Mesenchymal stem cell (in vitro differentiated cells and primary cell): ENCODE results near the gene FER1L5.

Experiments used
- DNase-seq: peaks from one replicate; pipeline ENCODE4 v3.0.0-alpha.2; 2013
- H2AFZ ChIP-seq: one replicate; pipeline ENCODE4 v1.6.1; 2013; ENCODE audit warnings: low read depth, mild to moderate bottlenecking, control low read depth, inconsistent platforms, low read length, moderate library complexity
- H2AK5ac ChIP-seq: 2 replicates; pipeline ENCODE4 v1.6.1; 2013; ENCODE audit warnings: low read length, moderate library complexity, mild to moderate bottlenecking, inconsistent platforms; ENCODE audit not compliant: severe bottlenecking
- H2BK120ac ChIP-seq: one replicate; pipeline ENCODE4 v1.6.1; 2013; ENCODE audit warnings: low read depth, mild to moderate bottlenecking, inconsistent platforms, low read length, moderate library complexity
- H2BK12ac ChIP-seq, 2 experiments: one replicate each; pipeline ENCODE4 v1.6.1; 2013; ENCODE audit warnings: inconsistent platforms in 2 of 2, low read length in 2 of 2, mild to moderate bottlenecking in 2 of 2, moderate library complexity in 2 of 2, control low read depth in 1 of 2
- H2BK15ac ChIP-seq: one replicate; pipeline ENCODE4 v1.6.1; 2013; ENCODE audit warnings: mild to moderate bottlenecking, low read depth, inconsistent platforms; ENCODE audit not compliant: poor library complexity, severe bottlenecking
- H2BK5ac ChIP-seq: 2 replicates; pipeline ENCODE4 v1.6.1; 2013; ENCODE audit warnings: low read depth, mild to moderate bottlenecking, low read length, control low read depth, inconsistent platforms; ENCODE audit not compliant: poor library complexity, severe bottlenecking
- H3K14ac ChIP-seq, 2 experiments: one replicate each; pipeline ENCODE4 v1.6.1; 2013; ENCODE audit warnings: inconsistent platforms in 2 of 2, low read length in 2 of 2, control low read depth in 1 of 2, mild to moderate bottlenecking in 1 of 2, moderate library complexity in 1 of 2
- H3K18ac ChIP-seq, 2 experiments: one replicate each; pipeline ENCODE4 v1.6.1; 2013; ENCODE audit warnings: inconsistent platforms in 2 of 2, low read length in 2 of 2, control low read depth in 1 of 2, low read depth in 1 of 2, mild to moderate bottlenecking in 1 of 2
- H3K23ac ChIP-seq, 2 experiments: one replicate each; pipeline ENCODE4 v1.6.1; 2013; ENCODE audit warnings: inconsistent platforms in 2 of 2, low read length in 2 of 2, mild to moderate bottlenecking in 2 of 2, moderate library complexity in 2 of 2, control low read depth in 1 of 2
- H3K27ac ChIP-seq: 2 replicates; pipeline ENCODE4 v1.5.1; 2013; ENCODE audit warnings: mild to moderate bottlenecking, moderate library complexity, low read length, control low read depth, inconsistent platforms; ENCODE audit not compliant: poor library complexity, severe bottlenecking
- H3K27me3 ChIP-seq, 2 experiments: 2 replicates each; pipeline versions ENCODE4 v1.6.1 to v1.7.0; 2013; ENCODE audit warnings: low read length in 2 of 2, mild to moderate bottlenecking in 2 of 2, moderate library complexity in 2 of 2, control low read depth in 1 of 2, inconsistent platforms in 1 of 2; ENCODE audit not compliant: control insufficient read depth in 1 of 2, insufficient read depth in 1 of 2
- H3K36me3 ChIP-seq, 2 experiments: 2 replicates each; pipeline versions ENCODE4 v1.6.1 to v1.7.0; 2013; ENCODE audit warnings: low read length in 2 of 2, control low read depth in 1 of 2, inconsistent platforms in 1 of 2, low read depth in 1 of 2, mild to moderate bottlenecking in 1 of 2; ENCODE audit not compliant: insufficient read depth in 2 of 2, control insufficient read depth in 1 of 2
- H3K4ac ChIP-seq, 2 experiments: one replicate each; pipeline ENCODE4 v1.6.1; 2013; ENCODE audit warnings: inconsistent platforms in 2 of 2, low read length in 2 of 2, mild to moderate bottlenecking in 2 of 2, moderate library complexity in 2 of 2, control low read depth in 1 of 2, low read depth in 1 of 2
- H3K4me1 ChIP-seq: 2 replicates; pipeline ENCODE4 v1.6.1; 2013; ENCODE audit warnings: low read depth, low read length, control low read depth; ENCODE audit not compliant: control insufficient read depth, insufficient read depth
- H3K4me2 ChIP-seq: 2 replicates; pipeline ENCODE4 v1.6.1; 2013; ENCODE audit warnings: low read length, mild to moderate bottlenecking, inconsistent platforms; ENCODE audit not compliant: poor library complexity, severe bottlenecking
- H3K4me3 ChIP-seq, 2 experiments: 2 replicates each; pipeline versions ENCODE4 v1.5.1 to v1.7.0; 2013; ENCODE audit warnings: low read length in 2 of 2, mild to moderate bottlenecking in 2 of 2, control low read depth in 1 of 2, low read depth in 1 of 2; ENCODE audit not compliant: insufficient read depth in 1 of 2
- H3K79me1 ChIP-seq: replicated peaks from 2 replicates; pipeline ENCODE4 v1.6.1; 2013; ENCODE audit warnings: mild to moderate bottlenecking, control low read depth, low read length, inconsistent platforms; ENCODE audit not compliant: poor library complexity, severe bottlenecking
- H3K9ac ChIP-seq: 2 replicates; pipeline ENCODE4 v1.7.0; 2013; ENCODE audit warnings: mild to moderate bottlenecking, low read length, moderate library complexity
- H3K9me3 ChIP-seq: 2 replicates; pipeline ENCODE4 v1.7.0; 2013; ENCODE audit warnings: mild to moderate bottlenecking, low read length; ENCODE audit not compliant: control insufficient read depth
- H4K8ac ChIP-seq: one replicate; pipeline ENCODE4 v1.6.1; 2013; ENCODE audit warnings: inconsistent platforms, mild to moderate bottlenecking, low read length, moderate library complexity
- H4K91ac ChIP-seq: one replicate; pipeline ENCODE4 v1.6.1; 2013; ENCODE audit warnings: mild to moderate bottlenecking, low read length, inconsistent platforms
- WGBS: methylation state at CpG from one replicate; pipeline ENCODE4 v1.1.7; 2013; ENCODE audit warnings: mixed read lengths; 5-methylcytosine and 5-hydroxymethylcytosine counted together

FER1L5 gene

GRCh38 chr2:96618596-96619283 lies 23.8 kb upstream of the FER1L5 start:
- Histone ChIP-seq H3K4me1 (peaks cover 14% of the 10 kb centered on the region), H3K14ac (no peak overlapping the region), H2AFZ (no peak overlapping the region), H3K18ac (no peak overlapping the region), H4K8ac (no peak overlapping the region), H3K23ac (no peak overlapping the region), H3K4ac (no peak overlapping the region), H3K9ac (peak overlapping the region; percentile 88), H2AK5ac (peak overlapping the region; percentile 97), H4K91ac (no peak overlapping the region), H3K4me3 (peak overlapping the region in 1 of 2 experiments; percentile 41), H3K4me2 (no peak overlapping the region), H3K9me3 (no peaks in the 10 kb centered on the region), H2BK120ac (no peak overlapping the region), H3K36me3 (peaks cover 20 to 30% of the 10 kb centered on the region in 2 experiments), H2BK12ac (no peak overlapping the region), H2BK5ac (peak overlapping the region; percentile 80), H3K27ac (peak overlapping the region; percentile 86), H3K79me1 (peaks cover 24% of the 10 kb centered on the region), H3K27me3 (no peaks in the 10 kb centered on the region), H2BK15ac (no peak overlapping the region)
- no peak for DNase-seq
- WGBS = 85% methylated on average over 7 of the region's 8 CpGs

- DNase-seq = no peak
- H3K27me3 ChIP-seq = no peaks in the 10 kb centered on the region
- H3K14ac ChIP-seq = no peak overlapping the region
- H4K91ac ChIP-seq = no peak overlapping the region
- H2AK5ac ChIP-seq = no peak overlapping the region
- H3K4me1 ChIP-seq = peaks cover 11% of the 10 kb centered on the region
- H2AFZ ChIP-seq = no peak overlapping the region
- H2BK15ac ChIP-seq = no peak overlapping the region
- H2BK120ac ChIP-seq = no peak overlapping the region
- no peak overlapping the region for H3K4me2 ChIP-seq
- H3K18ac ChIP-seq = no peak overlapping the region
- peak overlapping the region in 1 of 2 experiments; percentile 87 for H3K23ac ChIP-seq
- peaks cover 20% of the 10 kb centered on the region for H3K79me1 ChIP-seq
- no peak overlapping the region for H3K4me3 ChIP-seq
- H2BK12ac ChIP-seq = no peak overlapping the region
- H3K4ac ChIP-seq = no peak overlapping the region
- H2BK5ac ChIP-seq = no peak overlapping the region
- 98% methylated on average over 3 of the region's 3 CpGs for WGBS
- no peak overlapping the region for H3K9ac ChIP-seq
- peak overlapping the region; percentile 3 for H4K8ac ChIP-seq
- peaks cover 14 to 36% of the 10 kb centered on the region in 2 experiments for H3K36me3 ChIP-seq
- no peak overlapping the region for H3K27ac ChIP-seq
- H3K9me3 ChIP-seq = no peaks in the 10 kb centered on the region
Measured at GRCh38 chr2:96622544-96622943, 20.0 kb upstream of the FER1L5 start.

GRCh38 chr2:96623116-96623515 lies 19.4 kb upstream of the FER1L5 start:
- Histone ChIP-seq H3K27me3 (no peaks in the 10 kb centered on the region), H3K4me1 (peaks cover 9% of the 10 kb centered on the region), H2BK15ac (no peak overlapping the region), H4K91ac (no peak overlapping the region), H3K79me1 (peaks cover 25% of the 10 kb centered on the region), H3K18ac (no peak overlapping the region), H3K4ac (no peak overlapping the region), H3K9ac (no peak overlapping the region), H3K14ac (no peak overlapping the region), H2AK5ac (no peak overlapping the region), H2AFZ (no peak overlapping the region), H3K9me3 (no peaks in the 10 kb centered on the region), H3K27ac (no peak overlapping the region), H3K23ac (no peak overlapping the region), H2BK12ac (no peak overlapping the region), H3K36me3 (peaks cover 17 to 41% of the 10 kb centered on the region in 2 experiments), H3K4me2 (no peak overlapping the region), H3K4me3 (no peak overlapping the region), H2BK120ac (no peak overlapping the region), H2BK5ac (no peak overlapping the region), H4K8ac (no peak overlapping the region)
- peak; percentile 13 for DNase-seq
- 74% methylated on average over 3 of the region's 3 CpGs for WGBS

- H3K4ac ChIP-seq = no peak overlapping the region
- H2BK15ac ChIP-seq = no peak overlapping the region
- no peak overlapping the region for H3K23ac ChIP-seq
- no peak overlapping the region for H2BK12ac ChIP-seq
- no peak overlapping the region for H3K18ac ChIP-seq
- no peak overlapping the region for H2BK5ac ChIP-seq
- H4K8ac ChIP-seq = no peak overlapping the region
- H3K9ac ChIP-seq = peak overlapping the region; percentile 50
- no peak overlapping the region for H3K14ac ChIP-seq
- 100% methylated on average over 3 of the region's 5 CpGs for WGBS
- H2AFZ ChIP-seq = no peak overlapping the region
- no peak overlapping the region for H3K27ac ChIP-seq
- no peak overlapping the region for H4K91ac ChIP-seq
- H3K9me3 ChIP-seq = no peaks in the 10 kb centered on the region
- H3K79me1 ChIP-seq = peaks cover 27% of the 10 kb centered on the region
- no peak overlapping the region for H2BK120ac ChIP-seq
- no peak overlapping the region for H2AK5ac ChIP-seq
- no peak overlapping the region for H3K4me2 ChIP-seq
- H3K27me3 ChIP-seq = no peaks in the 10 kb centered on the region
- H3K4me3 ChIP-seq = no peak overlapping the region
- peaks cover 12 to 56% of the 10 kb centered on the region in 2 experiments for H3K36me3 ChIP-seq
- H3K4me1 ChIP-seq = no peaks in the 10 kb centered on the region
- DNase-seq = no peak
Measured at GRCh38 chr2:96625571-96626552, 16.7 kb upstream of the FER1L5 start.
